Spleen (tissue), 7 donors: ENCODE results near the gene MAP2K5.

ENCODE experiments used
- POLR2A ChIP-seq, 3 donors: fragments of 450-650 bp; IDR thresholded peaks; one replicate each; pipeline ENCODE4 v1.5.1; 2017; ENCODE audit warnings: antibody characterized with exemption in 3 of 3, mild to moderate bottlenecking in 1 of 3
- POLR2AphosphoS5 ChIP-seq, 3 donors: sonication (generic); formaldehyde crosslinking; IDR thresholded peaks; one replicate each; pipeline ENCODE4 v1.5.1; 2017; ENCODE audit warnings: antibody characterized with exemption in 3 of 3
- TF ChIP-seq, protein P1 (sequence below), 11 experiments: fragments of 200-600 bp in 7 of 11; fragments of 450-650 bp in 4 of 11; sonication (generic) in 4 of 11; IDR thresholded peaks in 8 of 11; conservative IDR thresholded peaks in 3 of 11; 1 replicate in 7 of 11; 2 replicates in 4 of 11; pipeline versions ENCODE4 v1.4.0 to v1.8.0; 2016 to 2021; ENCODE audit warnings: antibody characterized with exemption in 11 of 11, inconsistent platforms in 4 of 11, mild to moderate bottlenecking in 1 of 11
- donor health status: DM: no; HTN: no; CAD: no; lungs with moderate emphysema.
- donor health status: DM: no; HTN: no; CAD: no.
- donor health status: DM: no; HTN: no; CAD: no.

DNA sequence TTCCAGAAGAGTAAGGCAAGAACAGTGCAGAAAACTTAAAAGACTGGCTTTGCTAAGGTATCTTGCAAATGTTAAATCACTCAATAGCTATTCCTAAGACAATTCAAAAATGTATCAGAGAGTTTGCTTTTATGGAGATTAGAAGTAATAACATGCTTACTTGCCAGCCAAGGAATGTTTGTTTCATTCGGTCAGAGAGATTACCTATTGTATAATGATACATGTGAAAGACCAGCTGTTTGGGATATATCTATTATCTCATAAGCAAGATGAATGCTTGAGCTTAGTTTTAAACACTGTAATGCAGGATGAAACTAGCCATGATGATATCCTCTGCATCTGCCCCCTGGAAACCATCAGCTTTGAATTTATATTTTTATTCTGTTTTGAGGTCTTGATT is 70.7 kb downstream of the MAP2K5 start:
- TF ChIP-seq, protein P1, sequence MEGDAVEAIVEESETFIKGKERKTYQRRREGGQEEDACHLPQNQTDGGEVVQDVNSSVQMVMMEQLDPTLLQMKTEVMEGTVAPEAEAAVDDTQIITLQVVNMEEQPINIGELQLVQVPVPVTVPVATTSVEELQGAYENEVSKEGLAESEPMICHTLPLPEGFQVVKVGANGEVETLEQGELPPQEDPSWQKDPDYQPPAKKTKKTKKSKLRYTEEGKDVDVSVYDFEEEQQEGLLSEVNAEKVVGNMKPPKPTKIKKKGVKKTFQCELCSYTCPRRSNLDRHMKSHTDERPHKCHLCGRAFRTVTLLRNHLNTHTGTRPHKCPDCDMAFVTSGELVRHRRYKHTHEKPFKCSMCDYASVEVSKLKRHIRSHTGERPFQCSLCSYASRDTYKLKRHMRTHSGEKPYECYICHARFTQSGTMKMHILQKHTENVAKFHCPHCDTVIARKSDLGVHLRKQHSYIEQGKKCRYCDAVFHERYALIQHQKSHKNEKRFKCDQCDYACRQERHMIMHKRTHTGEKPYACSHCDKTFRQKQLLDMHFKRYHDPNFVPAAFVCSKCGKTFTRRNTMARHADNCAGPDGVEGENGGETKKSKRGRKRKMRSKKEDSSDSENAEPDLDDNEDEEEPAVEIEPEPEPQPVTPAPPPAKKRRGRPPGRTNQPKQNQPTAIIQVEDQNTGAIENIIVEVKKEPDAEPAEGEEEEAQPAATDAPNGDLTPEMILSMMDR (IDR thresholded peaks at IDR 0.05 in 8 of 11, conservative IDR thresholded peaks at IDR 0.05 in 3 of 11), result no peak
- TF ChIP-seq POLR2A (IDR thresholded peaks at IDR 0.05) (no peak), POLR2AphosphoS5 (IDR thresholded peaks at IDR 0.05) (no peak)
